GM21576 (cell line): ENCODE measurements around the gene CEACAM18.
"Not testable (repeated sequence)": the region's sequence is repeated elsewhere in the genome, so short reads cannot be mapped to it uniquely, and the experiment has no call there.

Source experiments
- ATAC-seq: cut with Tn5 transposase; IDR thresholded peaks from one replicate; pipeline ENCODE4 v1.9.1; 2021; ENCODE audit warnings: mild to moderate bottlenecking, moderate library complexity; ENCODE audit not compliant: unreplicated experiment

The CEACAM18 gene

DNA sequence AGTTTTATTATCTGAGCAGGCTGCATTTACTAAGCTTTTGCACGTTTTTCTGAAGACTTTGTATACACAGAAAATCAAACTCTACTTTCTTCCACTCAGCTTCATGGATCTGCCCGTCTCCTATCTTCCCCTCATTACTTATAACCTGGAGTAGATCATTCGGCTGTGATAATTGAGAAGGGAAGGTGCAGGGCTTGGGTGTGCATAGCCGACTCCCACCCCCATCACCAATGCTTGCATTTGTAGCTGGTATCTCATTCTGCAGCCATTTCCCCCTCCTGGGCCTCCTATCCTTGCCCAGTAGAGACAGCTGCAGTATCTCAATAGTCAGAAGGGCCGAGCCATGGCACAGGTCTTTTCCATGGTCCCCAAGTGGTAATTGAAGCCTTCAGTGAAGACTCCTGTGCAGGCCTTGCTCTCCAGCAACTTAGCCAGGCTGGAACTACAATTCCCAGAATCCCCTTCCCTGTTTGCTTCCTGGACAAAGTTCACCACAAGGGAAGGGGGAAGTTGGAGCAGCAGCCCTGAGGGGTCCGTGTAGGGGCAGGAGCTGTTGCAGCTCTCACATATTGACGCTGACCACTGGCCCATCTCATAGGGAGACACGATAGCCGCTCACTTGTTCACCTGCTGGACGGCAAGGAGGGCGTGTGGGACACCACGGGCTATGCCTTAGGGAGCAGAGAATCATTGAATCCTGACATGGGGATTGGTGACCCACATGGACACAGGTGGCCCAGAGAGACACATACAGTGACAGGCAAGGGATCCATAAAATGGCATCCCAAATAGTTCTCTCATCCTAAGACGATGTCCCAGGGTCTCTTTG, 18.0 kb upstream of the CEACAM18 start:
- ATAC-seq = no peak

DNA sequence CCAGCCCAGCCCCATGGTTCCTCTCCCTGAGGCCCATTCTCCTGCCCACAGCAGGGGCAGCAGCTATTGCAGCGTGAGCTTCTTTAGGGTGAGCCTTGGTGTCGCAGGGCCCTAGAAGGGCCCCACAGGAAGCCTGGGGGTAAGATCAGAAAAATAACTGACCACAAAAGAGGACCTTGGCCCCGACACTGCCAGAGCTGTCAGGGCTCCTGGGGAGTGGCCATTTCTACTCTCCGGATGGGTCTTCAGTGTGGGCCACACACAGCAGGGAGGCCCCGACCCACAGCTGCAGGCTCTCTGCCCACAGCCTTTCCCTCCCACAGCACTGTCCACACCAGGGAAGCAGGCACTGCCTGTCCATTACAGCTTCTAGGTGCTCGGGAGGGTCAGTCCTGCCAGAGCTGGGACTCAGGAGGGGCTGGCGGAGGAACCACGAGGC, 16.6 kb upstream of the CEACAM18 start:
- ATAC-seq = no peak

DNA sequence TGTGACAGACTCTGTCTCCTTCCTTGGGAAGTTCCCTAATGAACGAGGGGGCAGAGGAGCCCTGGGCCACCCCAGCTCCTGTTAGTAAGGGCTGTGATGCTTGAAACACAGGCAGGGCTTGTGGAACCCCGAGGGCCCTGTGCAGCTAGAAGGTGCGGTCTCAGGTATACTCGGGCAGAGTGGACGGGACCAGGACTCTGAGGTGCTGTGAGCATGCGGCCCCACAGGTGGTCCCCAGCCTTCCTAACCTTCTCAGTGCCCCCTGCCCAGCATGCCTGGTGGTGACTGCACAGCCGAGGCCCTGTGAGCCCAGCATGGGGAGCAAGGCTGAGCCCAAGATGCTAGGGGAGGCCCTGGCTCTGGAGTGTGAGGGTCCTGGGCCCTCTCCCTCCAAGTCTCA, 16.1 kb upstream of the CEACAM18 start:
- no peak for ATAC-seq

DNA sequence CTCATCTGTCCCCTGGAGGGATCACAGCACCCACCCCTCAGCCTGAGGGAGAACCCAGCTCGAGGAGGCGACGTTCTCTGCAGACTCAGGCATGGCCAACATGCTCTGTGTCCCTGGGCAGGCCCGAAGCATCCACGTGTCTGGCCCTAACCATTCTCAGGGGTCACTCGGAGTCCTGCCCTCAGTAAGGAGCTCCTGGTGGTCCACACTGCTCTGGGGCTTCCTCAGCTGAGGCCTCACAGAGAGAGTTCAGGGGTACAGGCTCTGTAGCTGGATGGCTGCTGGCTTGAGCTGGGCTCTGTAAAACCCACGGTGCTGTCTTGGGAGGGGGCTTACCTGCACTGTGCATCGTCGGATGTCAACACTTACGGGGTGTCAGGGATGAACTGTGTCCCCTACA, 15.7 kb upstream of the CEACAM18 start:
- ATAC-seq = no peak

GRCh38 chr19:51463976-51464581, 14.3 kb upstream of the CEACAM18 start:
- not testable (repeated sequence) for ATAC-seq

- ATAC-seq = no peak
Measured at GRCh38 chr19:51466723-51467122, 11.6 kb upstream of the CEACAM18 start.

DNA sequence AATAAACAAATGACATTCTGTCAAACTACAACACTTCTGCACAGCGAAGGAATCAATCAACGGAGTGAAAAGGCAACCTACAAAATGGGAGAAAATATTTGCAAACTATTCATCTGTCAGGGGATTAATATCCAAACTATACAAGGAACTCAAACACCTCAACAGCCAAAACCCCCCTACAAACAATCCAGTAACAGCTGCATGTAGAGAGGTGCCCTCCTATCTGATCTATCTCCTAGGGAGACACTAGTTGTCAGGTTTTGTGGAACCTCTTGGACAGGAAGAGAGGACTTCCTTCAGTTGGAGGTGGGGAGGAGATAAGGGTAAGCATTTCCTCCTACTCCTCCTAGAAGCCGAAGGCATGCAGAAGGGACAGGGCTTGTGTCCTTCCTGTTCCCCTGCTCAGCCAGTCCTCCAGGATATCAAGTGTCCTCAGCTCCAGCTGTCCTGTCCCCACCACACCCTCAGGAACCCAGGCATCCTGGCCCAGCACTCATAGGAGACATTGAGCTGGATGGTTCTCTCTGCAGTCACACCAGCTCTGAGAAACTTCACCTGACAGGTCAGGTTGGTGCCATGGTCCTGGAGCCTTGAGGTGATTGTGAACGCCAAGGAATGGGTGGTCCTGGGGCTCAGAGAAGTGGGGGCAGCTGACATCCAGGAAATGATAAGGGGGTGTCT, 10.3 kb upstream of the CEACAM18 start:
- no peak for ATAC-seq

DNA sequence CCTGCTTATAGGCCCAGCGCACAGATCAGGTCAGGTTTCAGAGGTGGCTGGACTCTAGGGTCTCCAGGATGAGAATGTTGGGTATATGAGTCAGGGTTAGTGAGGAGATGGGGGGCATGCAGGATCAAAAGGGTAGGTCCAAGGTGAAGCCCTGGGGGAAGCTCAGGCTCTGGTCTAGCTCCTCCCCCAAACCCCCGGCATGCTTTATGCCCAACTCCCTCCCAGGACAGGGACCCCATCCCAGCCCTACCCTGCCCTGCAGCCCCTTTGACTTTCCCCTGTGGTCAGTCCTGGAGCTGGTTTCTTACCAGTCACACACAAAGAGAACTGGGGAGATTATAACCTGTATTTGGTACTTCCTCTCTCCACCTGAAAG, 9.8 kb upstream of the CEACAM18 start:
- no peak for ATAC-seq

GRCh38 chr19:51469162-51469561, 9.2 kb upstream of the CEACAM18 start:
- ATAC-seq = no peak

- no peak for ATAC-seq
Measured at GRCh38 chr19:51469629-51470028, 8.7 kb upstream of the CEACAM18 start.

DNA sequence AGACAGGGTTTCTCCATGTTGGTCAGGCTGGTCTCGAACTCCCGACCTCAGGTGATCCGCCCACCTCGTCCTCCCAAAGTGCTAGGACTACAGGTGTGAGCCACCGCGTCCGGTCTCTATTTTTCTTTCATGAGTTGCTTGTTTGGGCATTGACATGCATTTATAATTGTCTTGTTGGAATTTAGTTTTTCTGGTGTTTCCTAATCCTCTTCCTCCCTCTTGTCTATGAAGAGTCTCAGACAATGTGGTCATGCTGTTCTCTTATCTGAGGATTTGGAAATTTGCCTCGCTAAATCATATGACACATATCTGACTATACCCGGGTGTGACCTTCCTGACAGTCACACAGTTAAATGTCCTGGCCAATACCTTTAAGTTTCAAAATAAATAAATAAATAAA, 7.4 kb upstream of the CEACAM18 start:
- no peak for ATAC-seq

GRCh38 chr19:51471527-51471926, 6.8 kb upstream of the CEACAM18 start:
- no peak for ATAC-seq

GRCh38 chr19:51472607-51473006, 5.7 kb upstream of the CEACAM18 start:
- no peak for ATAC-seq

- no peak for ATAC-seq
Measured at GRCh38 chr19:51473009-51473707, 5.2 kb upstream of the CEACAM18 start.

DNA sequence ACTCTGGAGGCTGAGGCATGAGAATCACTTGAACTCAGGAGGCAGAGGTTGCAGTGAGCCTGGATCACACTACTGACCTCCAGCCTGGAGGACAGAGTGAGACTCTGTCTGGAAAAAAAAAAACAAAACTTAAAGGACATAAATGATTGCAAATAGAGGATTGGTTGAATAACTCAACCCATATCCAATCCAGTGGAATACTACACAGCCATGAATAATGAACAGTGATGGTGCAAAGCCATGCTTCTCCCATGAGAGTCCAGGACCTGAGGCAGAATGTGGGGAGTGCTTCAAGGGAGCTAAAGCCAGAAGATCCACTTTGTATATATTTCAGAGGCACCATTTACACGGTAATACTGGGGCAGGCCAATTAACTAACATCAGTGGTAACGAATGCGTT, 2.2 kb upstream of the CEACAM18 start:
- no peak for ATAC-seq

- no peak for ATAC-seq
Measured at GRCh38 chr19:51477344-51477743, 995 bp upstream of the CEACAM18 start.

DNA sequence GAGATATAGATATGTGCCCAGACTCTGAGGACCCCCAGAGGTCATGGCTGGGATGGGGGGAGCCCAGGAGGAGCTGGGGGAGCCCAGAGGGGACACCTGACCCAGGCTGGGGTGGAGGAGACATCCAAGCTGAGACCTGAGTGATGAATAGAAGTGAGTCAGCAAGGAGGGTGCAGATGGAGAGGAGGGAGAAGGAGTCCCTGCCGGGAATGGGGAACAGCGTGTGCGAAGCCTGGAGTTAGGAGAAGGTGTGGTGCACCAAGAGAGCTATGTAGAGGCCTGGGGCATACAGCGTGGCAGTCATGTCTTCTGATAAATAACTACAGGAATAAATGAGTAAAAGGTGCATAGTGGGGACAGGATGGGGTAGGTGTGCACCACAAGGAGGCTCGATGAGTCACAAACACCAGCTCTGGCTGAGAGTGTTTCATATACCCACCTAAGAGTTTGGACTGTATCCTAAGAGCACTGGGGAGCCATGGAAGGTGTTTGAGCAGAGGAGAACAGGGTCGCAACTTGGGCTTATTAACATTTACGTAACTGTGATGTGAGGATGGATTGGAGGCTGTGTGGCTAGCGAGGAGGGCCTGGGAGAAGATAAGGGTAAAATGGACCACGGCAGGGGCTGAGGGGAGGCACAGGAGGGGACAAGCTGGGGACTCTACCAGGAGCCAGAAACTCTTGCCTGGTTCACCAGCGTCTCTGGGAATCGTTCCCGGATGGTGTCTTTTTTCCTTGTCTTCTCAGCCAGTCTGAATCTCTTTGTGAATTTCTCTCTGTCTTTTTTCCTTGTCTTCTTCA, 1.4 kb downstream of the CEACAM18 start:
- no peak for ATAC-seq

GRCh38 chr19:51480590-51480989, 2.3 kb downstream of the CEACAM18 start:
- no peak for ATAC-seq

GRCh38 chr19:51485960-51486660, 7.8 kb downstream of the CEACAM18 start:
- ATAC-seq = no peak

DNA sequence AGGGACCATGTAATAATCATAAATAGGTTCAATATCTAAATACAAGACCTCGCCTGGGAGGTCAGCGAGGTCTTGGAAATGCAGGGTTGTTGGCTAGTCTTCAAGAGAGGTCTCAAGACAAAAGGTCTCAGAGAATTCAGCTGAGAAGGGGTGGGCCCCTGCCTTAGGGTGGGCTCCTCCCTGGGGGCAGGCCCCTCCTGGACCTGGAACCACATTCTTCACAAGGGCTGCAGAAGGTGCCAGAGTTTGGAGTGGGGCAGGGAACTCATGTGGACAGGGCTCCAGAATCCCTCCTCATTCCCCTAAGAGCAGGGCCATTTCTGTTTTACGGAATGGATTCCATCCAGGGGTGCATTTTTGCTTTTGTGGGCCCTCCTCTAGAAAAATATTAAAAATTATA, 10.2 kb downstream of the CEACAM18 start:
- no peak for ATAC-seq
